Measurements from ENCODE around the gene SMYD3. TPM values are rescaled to one million over a fixed set of nuclear protein-coding genes. Genes with fewer than 3 reads are reported as not detected.

Gene SMYD3
- total and polyA plus RNA-seq, 2 of the 13 experiments (the other 11 are each of a cell fraction or from before 2014, with no cell fraction given), result 27.7 to 35.8 TPM

DNA sequence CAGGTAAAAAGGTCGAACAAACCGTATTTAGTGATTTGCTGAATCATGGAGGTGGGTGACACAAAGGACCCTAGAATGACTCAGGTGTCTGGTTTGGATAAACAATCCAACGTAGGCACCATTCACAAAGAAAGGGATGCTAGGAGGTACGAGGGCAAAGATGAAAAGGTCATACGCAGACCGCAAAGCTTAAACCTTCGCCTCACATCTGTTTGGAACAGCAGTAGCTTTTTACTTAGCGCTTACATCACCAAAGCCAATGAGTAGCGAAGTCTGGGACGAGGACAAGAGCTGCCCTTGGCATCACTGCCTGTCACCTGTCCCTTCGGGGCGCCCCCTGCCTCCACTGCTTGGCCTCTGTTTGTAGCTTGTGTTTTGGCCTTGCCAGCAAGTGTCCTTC is 350.2 kb downstream of the SMYD3 start:
- intact Hi-C loops (cut with micrococcal nuclease; ENCODE audit: unreplicated experiment), result no loop called here
- no peak for ATAC-seq

DNA sequence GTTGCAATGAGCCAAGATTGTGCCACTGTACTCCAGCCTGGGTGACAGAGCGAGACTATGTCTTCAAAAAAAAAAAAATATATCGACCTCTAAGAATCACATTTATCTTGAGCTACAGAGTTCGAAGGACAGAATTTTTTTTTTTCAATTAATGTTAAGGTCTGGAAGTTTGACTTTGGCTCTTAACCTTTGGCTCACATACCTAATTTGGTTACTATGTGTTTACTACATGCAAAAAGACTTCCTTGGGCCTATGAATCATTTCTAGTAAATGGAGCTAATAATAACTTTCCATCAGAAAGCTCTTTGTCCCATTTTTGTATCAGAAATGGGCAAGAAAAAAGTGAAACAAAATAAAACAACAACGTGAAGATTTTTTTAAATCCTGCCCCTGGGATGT is 351.2 kb downstream of the SMYD3 start:
- no peaks in the 10 kb centered on the region for H3K27me3 ChIP-seq (ENCODE audit: control insufficient read depth in 1 of 2, insufficient read depth in 2 of 2, low read length in 2 of 2)
- WGBS (ENCODE audit: low lambda C conversion rate), result 96% methylated on average over 4 of the region's 4 CpGs
- H3K79me2 ChIP-seq (ENCODE audit: insufficient read depth, low read length), result no peaks in the 10 kb centered on the region
- H3K27ac ChIP-seq (ENCODE audit: extremely low read length, insufficient read depth, low read length), result no peak overlapping the region
- intact Hi-C loops (cut with micrococcal nuclease; ENCODE audit: unreplicated experiment), result no loop called here
- no peaks in the 10 kb centered on the region for H4K20me1 ChIP-seq (ENCODE audit: insufficient read depth, low read length)
- in situ Hi-C loops (cut with HindIII; ENCODE audit: extremely low pct_ligation_motif_present, low pct_unique_long_range_greater_than_20kb), result no loop called here
- no peak for FAIRE-seq
- H3K4me2 ChIP-seq (ENCODE audit: low read depth, low read length), result no peak overlapping the region
- H3K4me1 ChIP-seq (ENCODE audit: insufficient read depth, low read length), result peaks cover 6% of the 10 kb centered on the region; the same call in 1 of the 2 replicates
- ChIA-PET POLR2A (no interaction called here), CTCF (ENCODE audit: low intra/inter-chr PET ratio, low total read pairs) (no interaction called here)
- no peak overlapping the region for H3K9ac ChIP-seq (ENCODE audit: insufficient read depth, low read depth, low read length)
- no peak for ATAC-seq
- TF ChIP-seq LCORL (IDR thresholded peaks at IDR 0.05) (no peak), LCORL (CRISPR knock-in tag; IDR thresholded peaks at IDR 0.05) (no peak)
- H3K9me3 ChIP-seq (ENCODE audit: low read length), result no peaks in the 10 kb centered on the region
- DNase-seq (ENCODE audit: low spot score), result no peak
- no peaks in the 10 kb centered on the region for H3K36me3 ChIP-seq (replicated peaks in 1 of 2; ENCODE audit: control insufficient read depth in 1 of 2, insufficient read depth in 2 of 2, low read length in 2 of 2)
- no peak overlapping the region for H2AFZ ChIP-seq (ENCODE audit: low read length)
- no TSS peak for BruUV-seq (replicated peaks)
- H3K4me3 ChIP-seq (replicated peaks in 1 of 3; ENCODE audit: insufficient read depth in 1 of 3, low read depth in 2 of 3, low read length in 3 of 3), result no peak overlapping the region

More for the DNA sequence above, 350.2 kb downstream of the SMYD3 start:
- Histone ChIP-seq H3K9ac (ENCODE audit: insufficient read depth, low read depth, low read length) (no peak overlapping the region), H3K27me3 (ENCODE audit: control insufficient read depth in 1 of 2, insufficient read depth in 2 of 2, low read length in 2 of 2) (no peaks in the 10 kb centered on the region), H2AFZ (ENCODE audit: low read length) (no peak overlapping the region), H3K4me1 (ENCODE audit: insufficient read depth, low read length) (peaks cover 6% of the 10 kb centered on the region; the same call in 1 of the 2 replicates), H3K4me2 (ENCODE audit: low read depth, low read length) (no peak overlapping the region), H3K79me2 (ENCODE audit: insufficient read depth, low read length) (no peaks in the 10 kb centered on the region), H3K9me3 (ENCODE audit: low read length) (no peaks in the 10 kb centered on the region), H3K4me3 (replicated peaks in 1 of 3; ENCODE audit: insufficient read depth in 1 of 3, low read depth in 2 of 3, low read length in 3 of 3) (no peak overlapping the region), H3K36me3 (replicated peaks in 1 of 2; ENCODE audit: control insufficient read depth in 1 of 2, insufficient read depth in 2 of 2, low read length in 2 of 2) (no peaks in the 10 kb centered on the region), H3K27ac (ENCODE audit: extremely low read length, insufficient read depth, low read length) (no peak overlapping the region), H4K20me1 (ENCODE audit: insufficient read depth, low read length) (no peaks in the 10 kb centered on the region)
- ChIA-PET POLR2A (no interaction called here), CTCF (ENCODE audit: low intra/inter-chr PET ratio, low total read pairs) (no interaction called here)
- TF ChIP-seq BORCS8-MEF2B (CRISPR knock-in tag; IDR thresholded peaks at IDR 0.05) (no peak), ADNP (CRISPR knock-in tag; IDR thresholded peaks at IDR 0.05) (no peak), ZNF484 (CRISPR knock-in tag; IDR thresholded peaks at IDR 0.05; ENCODE audit: borderline replicate concordance, low read depth) (no peak), PCBP2 (optimal IDR thresholded peaks at IDR 0.05; ENCODE audit: low read depth, low read length, poor library complexity, severe bottlenecking) (no peak), ZFP36L1 (CRISPR knock-in tag; IDR thresholded peaks at IDR 0.05) (no peak), DNMT3B (CRISPR knock-in tag; conservative IDR thresholded peaks at IDR 0.05) (no peak)
- TF ChIP-seq, protein P1, sequence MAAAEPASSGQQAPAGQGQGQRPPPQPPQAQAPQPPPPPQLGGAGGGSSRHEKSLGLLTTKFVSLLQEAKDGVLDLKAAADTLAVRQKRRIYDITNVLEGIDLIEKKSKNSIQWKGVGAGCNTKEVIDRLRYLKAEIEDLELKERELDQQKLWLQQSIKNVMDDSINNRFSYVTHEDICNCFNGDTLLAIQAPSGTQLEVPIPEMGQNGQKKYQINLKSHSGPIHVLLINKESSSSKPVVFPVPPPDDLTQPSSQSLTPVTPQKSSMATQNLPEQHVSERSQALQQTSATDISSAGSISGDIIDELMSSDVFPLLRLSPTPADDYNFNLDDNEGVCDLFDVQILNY (CRISPR knock-in tag; conservative IDR thresholded peaks at IDR 0.05), result no peak
- FAIRE-seq, result no peak
- in situ Hi-C loops (cut with HindIII; ENCODE audit: extremely low pct_ligation_motif_present, low pct_unique_long_range_greater_than_20kb), result no loop called here
- 92% methylated on average over 7 of the region's 12 CpGs for WGBS (ENCODE audit: low lambda C conversion rate)
- BruUV-seq (replicated peaks), result no TSS peak
- DNase-seq (ENCODE audit: low spot score), result no peak
